HG03045 (cell line): ENCODE measurements around the gene TJP3.
"Not testable (repeated sequence)": the region's sequence is repeated elsewhere in the genome, so short reads cannot be mapped to it uniquely, and the experiment has no call there.

Experiments used
- ATAC-seq: cut with Tn5 transposase; IDR thresholded peaks from one replicate; pipeline ENCODE4 v1.9.1; 2021; ENCODE audit warnings: mild to moderate bottlenecking, moderate library complexity; ENCODE audit not compliant: unreplicated experiment

Gene TJP3

DNA sequence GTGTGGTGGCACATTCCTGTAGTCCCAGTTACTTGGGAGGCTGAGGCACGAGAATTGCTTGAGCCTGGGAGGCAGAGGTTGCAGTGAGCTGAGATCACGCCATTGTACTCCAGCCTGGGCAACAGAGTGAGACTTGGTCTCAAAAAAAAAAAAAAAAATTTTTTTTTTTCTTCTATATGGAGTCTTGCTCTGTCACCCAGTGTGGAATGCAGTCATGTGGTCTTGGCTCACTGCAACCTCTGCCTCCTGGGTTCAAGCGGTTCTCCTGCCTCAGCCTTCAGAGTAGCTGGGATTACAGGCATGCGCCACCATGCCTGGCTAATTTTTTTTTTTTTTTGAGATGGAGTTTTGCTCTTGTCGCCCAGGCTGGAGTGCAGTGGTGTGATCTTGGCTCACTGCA is 57.6 kb downstream of the TJP3 start:
- ATAC-seq = not testable (repeated sequence)

- no peak for ATAC-seq
Observed at GRCh38 chr19:3766520-3766919, 58.3 kb downstream of the TJP3 start.

GRCh38 chr19:3767050-3767449 is 58.9 kb downstream of the TJP3 start:
- no peak for ATAC-seq

- ATAC-seq = no peak
Observed at GRCh38 chr19:3768015-3768747, 60.0 kb downstream of the TJP3 start.

- no peak for ATAC-seq
Observed at GRCh38 chr19:3768748-3769099, 60.5 kb downstream of the TJP3 start.

DNA sequence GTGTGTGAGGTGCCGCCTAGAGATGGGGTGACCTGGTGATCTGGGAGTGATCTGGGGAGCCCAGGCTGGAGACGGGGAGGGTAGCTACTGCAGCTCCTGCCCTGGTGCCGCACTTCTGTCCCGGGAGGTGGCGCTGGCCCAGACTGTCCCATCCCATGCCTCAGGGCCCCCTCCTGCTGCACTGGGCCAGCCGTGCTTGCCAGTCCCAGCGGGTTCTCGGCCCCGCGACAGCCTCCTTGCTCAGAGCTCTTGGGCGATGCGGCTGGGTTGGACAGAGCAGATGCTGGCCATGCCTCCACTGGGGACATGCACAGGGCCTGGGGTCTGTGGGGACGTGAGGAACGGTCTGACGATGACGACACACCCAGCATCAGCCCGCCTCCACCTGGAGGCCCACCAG is 61.3 kb downstream of the TJP3 start:
- no peak for ATAC-seq

- no peak for ATAC-seq
Observed at GRCh38 chr19:3770136-3770999, 62.2 kb downstream of the TJP3 start.

DNA sequence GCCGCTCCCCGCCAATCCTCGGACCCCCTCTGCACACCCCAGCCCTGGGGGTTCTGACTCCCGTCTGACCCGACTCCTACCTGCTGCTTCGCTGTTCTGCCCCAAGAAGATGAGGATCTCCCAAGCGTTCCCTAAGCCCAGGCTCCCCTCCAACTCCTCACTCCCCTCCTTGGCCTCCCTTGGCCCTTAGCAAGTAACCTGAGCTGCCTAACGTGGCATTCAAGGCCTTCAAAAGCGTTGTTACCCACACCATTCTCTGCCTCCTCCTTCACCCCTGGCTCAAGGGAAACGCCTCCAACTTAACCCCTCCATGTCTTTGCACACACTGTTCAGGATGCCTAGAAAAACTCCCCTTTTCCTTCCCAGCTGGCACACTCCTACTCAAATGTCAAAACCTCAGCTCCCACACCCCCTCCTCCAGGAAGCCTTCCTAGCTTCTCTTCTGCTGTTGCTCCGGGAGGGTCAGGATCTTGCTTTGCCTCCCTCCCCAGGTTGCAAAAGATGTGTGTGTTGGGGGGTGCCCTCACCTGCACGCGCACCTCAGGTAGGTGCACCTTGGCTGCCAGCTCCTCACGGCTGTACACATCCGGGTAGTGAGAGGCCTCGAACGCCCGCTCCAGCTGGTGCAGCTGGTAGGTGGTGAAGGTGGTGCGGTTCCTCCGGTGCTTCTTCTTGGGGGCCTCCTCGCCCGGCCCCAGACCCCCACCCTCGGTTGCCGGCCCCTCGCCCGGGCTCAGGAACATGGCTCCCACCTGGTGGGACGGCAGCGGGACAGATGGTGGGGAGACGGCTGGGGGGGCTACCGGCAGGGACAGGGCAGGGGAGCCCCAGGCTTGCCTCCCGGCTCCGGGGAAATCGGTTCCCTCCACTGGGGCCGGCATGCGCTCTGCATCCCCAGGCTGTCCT is 63.1 kb downstream of the TJP3 start:
- no peak for ATAC-seq

DNA sequence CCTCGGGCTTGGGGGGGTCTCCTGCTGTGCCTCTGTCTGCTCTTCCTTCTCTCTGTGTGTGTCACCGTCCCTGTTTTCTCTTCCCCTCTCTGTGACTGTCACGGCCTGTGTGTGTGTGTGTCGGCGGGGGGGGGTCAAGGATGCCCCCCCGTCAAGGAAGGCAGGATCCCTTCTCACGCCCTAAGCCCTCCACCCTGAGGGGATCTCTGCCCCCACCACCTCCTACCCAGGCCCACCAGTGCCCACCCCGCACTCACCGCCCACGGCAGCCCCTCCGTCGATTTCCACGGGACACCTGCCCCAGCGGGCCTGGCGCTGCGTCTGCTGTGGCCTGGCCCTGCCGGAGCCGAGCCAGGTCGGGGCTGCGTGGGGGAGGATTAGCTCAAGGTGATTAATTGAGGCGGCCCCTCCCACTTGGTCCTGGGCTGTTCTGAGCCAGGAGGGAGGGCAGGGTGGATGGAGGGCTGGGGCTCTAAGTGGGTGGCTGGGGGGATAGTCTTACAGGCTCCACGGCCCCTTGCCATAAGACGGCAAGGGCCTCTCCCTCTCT is 63.8 kb downstream of the TJP3 start, which contains the start of gene RAX2:
Gene RAX2 (minus strand): TSS at position 323 of the 550 bp plus-strand sequence. CDS start 486 bp downstream, outside the sequence.
- no peak for ATAC-seq

DNA sequence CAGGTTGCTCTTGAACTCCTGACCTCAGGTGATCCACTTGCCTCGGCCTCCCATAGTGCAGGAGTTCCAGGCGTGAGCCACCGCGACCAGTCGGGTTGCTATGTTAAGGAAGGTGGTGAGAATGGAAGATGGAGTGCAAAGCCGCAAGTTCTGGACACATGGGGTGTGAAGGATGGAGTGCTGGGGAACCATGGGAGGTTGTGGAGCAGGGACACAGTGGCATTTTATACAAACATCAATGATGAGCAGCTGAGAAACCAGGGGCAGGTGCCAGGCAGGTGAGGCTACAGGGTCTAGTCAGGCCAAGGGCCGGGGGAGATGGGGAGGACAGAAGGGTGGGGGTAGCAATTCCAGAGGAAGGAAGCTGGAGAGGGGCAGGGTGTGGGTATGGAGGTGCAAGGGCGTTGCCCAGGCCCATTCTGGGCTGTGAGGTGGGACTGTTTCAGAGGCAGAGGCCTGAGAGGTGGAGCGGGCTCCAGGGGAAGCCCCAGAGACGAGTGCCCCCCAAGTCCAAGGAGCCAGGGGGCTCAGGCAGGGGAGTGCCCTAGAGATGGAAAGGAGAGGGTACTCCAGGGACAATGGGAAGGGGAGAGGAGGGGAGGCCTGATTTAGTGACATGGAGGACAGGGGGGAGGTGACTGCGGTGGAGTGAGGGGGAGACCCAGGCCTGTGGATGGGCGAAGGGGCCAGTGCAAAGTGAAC is 65.8 kb downstream of the TJP3 start:
- no peak for ATAC-seq

DNA sequence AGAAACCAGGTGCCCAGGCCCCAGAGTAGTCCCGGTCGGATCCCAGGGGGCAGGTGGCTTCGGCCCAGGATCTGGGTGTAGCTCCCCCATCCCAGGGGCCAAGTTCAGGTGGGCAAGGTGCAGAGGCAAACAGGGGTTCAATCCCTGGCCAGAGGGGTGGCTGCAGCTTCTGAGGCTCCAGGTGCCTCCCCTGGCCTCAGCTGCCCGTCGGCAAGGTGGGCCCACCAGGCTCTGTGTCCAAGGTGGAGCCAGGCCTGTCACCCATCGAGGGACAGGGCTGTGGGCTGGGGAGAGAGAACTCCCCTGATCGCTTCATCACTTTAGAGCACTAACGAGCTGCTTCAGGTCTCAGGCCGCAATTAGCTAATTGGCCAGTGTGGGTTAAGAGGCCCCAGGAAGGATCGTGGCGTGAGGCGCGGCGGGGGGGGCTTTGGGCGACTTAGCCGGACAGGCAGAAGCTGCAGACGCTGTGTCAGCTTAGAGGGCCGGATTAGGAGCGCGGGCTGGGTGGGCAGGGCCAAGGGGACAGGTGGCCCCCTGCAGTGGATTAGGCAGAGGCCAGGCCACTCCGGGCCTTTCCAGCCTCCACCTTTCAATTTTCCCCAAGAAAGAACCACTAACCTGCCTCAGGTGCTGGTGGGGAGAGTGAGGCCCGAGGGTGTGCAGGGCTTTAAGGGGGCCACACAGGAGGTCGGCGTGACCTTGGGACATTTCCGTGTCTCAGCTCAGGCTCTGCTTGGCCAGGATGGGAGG is 66.6 kb downstream of the TJP3 start:
- no peak for ATAC-seq

DNA sequence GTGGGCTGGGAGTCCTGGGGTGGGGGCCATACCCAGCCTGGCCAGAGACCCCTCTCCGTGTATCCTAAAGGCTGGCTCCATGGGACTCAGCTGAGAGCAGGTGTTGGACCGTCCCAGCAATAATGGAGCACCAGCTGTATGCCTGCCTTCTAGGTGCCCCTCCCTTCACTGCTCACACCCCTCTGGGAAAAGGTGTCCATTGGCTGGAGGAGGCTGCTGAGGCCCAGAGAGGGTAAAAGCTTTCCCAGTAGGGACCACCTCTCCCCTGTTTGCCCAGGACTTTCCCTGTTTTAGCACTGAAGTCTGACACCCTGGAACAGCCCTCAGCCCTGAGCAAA is 67.2 kb downstream of the TJP3 start:
- no peak for ATAC-seq

- no peak for ATAC-seq
Observed at GRCh38 chr19:3775831-3776230, 67.6 kb downstream of the TJP3 start.

DNA sequence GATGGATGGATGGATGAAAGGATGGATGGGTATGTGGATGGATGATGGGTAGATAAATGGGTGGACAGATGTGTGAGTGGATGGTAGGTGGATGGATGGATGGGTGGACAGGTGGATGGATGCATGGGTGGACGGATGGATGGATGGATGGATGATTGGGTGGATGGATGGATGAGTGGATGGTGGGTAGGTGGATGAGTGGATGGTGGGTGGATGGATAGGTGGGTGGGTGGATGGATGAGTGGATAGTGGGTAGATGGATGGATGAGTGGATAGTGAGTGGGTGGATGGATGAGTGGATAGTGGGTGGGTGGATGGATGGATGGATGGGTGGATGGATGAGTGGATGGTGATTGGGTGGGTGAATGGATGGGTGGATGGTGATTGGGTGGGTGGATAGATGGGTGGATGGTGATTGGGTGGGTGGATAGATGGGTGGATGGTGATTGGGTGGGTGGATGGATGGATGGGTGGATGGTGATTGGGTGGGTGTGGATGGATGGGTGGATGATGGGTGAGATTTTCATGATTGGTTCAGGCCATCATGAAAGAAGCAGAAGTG is 68.4 kb downstream of the TJP3 start:
- ATAC-seq = no peak

DNA sequence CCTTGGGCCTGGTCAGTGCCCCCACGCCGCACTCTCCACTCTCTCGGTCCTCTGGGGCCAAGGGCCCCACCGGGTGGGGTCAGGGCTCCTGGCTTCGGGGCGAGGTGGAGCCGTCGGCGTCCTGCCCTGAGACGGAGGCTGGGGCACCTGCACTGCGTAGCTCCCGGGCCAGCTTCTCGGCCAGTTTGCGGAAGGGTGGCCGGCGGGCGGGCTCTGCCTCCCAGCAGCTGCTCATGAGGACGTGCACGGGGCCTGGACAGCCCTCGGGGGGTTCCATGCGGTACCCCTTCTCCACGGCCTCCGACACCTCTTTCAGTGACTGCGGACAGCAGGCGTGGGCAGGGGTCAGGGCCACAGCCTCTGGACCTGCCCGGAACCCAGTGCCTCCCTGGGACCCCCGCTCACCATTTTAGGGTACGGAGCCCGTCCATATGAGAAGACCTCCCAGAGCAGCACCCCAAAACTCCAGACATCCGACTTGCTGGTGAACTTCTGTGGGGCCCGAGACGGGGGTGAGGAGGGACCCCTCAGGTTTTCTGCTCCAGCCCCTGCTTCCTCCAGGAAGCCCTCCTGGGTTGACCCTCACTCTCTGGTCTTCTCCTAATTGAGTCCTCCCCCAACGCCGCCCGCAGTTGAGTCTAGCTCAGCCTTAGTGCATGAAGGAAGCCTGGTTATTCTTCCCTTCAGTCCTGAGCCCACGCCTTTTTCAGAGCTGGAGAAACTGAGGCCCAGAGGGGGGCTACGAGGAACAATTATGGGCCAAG is 70.1 kb downstream of the TJP3 start:
- no peak for ATAC-seq

DNA sequence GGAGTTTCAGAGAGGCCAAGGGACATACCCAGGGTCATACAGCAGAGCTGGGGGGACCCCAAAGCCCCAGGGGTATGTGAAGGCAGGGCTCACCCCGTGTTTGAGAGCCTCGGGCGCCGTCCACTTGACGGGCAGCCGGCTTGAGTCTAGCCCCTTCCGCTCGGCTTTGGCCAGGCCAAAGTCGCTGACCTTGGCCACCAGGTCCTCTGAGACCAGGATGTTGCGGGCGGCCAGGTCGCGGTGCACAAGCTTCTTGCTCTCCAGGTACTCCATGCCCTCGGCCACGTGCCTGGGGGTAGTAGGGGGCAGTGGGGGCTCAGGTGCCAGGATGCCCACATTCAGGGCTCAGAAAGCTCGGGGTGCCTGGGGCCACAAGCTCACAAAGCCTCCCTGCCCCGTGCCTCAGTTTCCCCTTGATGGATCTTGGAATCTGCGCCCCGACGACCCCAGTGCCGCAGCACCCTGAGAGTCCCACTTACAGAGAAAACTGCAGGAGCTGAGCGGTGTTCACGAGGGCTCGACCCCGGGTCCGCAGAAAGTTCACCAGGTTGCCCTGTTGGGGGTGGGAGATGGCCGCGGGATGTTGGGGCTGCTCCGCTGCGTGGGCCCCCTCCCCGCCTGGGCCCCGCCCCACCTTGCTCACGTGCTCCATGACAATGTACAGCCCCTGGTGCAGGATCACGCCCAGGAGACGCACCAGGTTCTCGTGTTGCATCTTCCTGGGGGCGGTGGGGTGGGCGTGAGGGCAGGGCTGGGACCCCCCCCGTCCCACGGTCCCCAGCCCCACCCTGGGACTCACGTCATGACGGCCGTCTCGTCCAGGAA is 70.9 kb downstream of the TJP3 start:
- no peak for ATAC-seq

- no peak for ATAC-seq
Observed at GRCh38 chr19:3780786-3781304, 72.7 kb downstream of the TJP3 start.

DNA sequence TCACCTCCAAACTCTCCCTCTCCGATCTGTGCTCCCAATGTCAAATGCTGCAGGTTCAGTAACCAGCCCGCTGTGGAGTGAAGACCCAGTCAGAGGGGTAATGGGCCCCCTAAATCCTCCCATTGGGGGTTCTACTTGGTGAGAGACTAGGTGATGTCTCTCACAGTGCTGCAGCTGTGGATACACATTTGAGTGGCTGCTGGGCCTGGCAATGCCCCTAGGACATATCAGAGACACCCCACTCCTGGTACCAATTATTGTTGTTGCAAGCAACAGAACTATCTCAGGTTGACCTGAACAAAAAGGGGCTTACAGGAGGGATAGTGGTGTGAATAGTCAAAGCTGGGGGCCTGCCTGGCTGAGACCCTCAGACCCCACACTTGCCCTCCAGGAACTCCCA is 73.4 kb downstream of the TJP3 start:
- no peak for ATAC-seq
